Islet precursor cell (in vitro differentiated cells): Measurements from ENCODE around the gene RET.

Experiments
- DNase-seq: peaks from one replicate; pipeline ENCODE4 v3.0.0-alpha.2; 2018

Gene RET

GRCh38 chr10:43044961-43045621 lies 31.8 kb upstream of the RET start:
- DNase-seq: peak; percentile 39

- peak; percentile 42 for DNase-seq
Measured at GRCh38 chr10:43045631-43046287, 31.1 kb upstream of the RET start.

- DNase-seq: peak; percentile 49
Measured at GRCh38 chr10:43046288-43046991, 30.4 kb upstream of the RET start.

- peak; percentile 12 for DNase-seq
Measured at GRCh38 chr10:43047288-43047970, 29.4 kb upstream of the RET start.

- peak; percentile 47 for DNase-seq
Measured at GRCh38 chr10:43048301-43049051, 28.4 kb upstream of the RET start.

- peak; percentile 18 for DNase-seq
Measured at GRCh38 chr10:43049081-43049551, 27.8 kb upstream of the RET start.

DNA sequence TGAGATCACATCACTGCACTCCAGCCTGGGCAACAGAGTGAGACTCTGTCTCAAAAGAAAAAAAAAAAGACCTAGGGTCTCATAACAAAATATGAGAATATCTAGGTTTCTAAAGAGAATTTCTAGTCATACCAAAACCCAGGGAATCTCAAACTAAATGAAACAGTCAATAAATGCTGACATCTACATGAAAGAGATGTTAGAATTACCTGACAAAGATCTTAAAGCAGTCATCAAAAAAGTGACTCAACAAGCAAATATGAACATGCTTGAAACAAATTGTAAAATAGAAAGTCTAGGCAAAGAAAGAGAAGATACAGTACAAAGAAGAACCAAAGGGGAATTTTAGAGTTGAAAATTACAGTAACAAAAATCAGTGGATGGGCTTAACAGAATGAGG lies 26.9 kb upstream of the RET start:
- DNase-seq: no peak

- peak; percentile 24 for DNase-seq
Measured at GRCh38 chr10:43053825-43054224, 23.0 kb upstream of the RET start.

DNA sequence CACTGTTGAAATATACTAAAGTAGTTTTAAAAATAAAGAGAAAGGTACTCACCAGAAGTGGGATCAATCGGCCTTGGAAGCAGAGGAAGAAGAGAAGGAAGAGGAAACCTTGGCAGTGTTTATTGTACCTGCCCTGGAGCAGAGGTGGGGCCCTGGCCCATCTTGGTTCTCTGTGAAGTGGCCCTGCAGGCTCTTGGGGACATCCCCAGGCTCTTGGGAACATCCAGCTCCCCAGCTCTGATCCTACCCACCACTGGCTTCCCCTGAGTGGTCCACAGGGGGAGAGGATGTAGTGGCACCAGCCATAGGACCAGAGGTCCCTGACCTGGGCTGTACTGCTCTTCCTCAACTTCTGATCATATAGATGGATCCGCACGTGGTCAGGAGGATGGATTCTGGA lies 22.3 kb upstream of the RET start:
- peak; percentile 26 for DNase-seq

DNA sequence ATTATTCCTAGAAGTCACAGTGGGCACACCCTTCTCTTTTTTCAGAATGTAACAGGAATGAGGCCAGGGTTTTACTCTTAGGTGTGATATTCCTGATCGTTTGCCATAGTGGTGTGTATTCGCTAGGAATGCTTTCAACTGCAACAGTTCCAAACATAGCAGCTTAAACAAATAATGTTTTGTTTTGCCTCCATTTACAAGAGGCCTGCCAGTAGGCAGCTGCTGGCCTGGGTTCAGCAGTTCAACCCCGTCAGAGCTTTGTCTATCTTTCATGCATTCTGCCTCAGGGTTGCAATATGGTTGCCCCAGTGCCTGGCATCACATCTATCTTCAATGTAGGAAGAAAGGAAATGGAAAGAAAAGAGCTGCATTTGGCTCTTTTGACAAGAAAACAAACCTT lies 21.7 kb upstream of the RET start:
- peak; percentile 5 for DNase-seq

DNA sequence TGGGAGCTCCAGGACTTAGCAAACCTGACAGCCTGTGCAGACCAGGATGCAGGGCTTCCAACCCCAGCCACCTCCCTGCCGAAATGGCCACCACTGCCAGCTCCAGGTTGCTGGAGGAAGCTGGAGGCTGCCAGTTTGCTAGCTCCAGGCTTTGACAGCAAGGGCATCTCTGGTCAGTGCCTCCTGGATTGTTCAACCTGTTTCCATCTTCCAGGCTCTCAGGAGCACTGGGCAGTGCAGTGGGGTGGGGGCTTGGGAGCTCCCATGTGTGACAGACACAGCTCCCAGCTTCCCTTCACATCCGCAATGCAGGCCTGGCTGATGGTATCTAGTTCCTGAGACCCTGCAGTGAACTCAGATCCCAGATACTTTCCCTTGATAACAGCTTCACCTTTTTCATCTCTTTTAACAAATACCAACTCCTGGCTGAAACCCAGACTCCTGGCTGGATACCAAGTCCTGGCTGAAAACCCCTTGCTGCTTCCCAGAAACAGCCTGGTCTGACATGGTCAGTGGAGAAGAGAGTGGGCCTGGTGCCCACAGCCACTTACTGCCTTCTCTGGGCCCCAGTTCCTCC lies 20.8 kb upstream of the RET start:
- peak; percentile 50 for DNase-seq

- peak; percentile 34 for DNase-seq
Measured at GRCh38 chr10:43056568-43057011, 20.3 kb upstream of the RET start.

DNA sequence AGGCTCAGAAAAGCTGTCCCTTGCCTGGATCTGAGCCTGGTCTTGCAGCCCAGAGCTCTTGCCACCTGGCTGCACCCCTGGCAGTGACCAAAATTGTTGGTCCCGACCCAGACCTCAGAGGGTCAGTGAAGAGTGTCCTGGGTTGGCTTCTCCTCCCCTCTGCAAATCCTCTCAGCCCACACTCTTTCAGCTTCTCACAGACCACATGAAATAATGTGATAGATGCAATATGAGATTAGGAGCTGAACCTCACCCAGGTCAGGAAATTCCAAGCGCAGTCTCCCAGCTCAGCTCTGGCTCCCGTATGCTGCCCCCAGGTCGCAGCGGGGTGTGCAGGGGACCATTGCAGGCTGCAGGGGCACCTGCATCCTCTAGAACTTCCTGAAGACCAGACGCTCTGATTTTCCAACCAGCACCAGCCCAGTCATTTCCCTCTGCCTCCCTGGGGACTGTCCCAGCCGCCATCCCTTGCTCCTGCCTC lies 19.6 kb upstream of the RET start:
- DNase-seq: peak; percentile 30

DNA sequence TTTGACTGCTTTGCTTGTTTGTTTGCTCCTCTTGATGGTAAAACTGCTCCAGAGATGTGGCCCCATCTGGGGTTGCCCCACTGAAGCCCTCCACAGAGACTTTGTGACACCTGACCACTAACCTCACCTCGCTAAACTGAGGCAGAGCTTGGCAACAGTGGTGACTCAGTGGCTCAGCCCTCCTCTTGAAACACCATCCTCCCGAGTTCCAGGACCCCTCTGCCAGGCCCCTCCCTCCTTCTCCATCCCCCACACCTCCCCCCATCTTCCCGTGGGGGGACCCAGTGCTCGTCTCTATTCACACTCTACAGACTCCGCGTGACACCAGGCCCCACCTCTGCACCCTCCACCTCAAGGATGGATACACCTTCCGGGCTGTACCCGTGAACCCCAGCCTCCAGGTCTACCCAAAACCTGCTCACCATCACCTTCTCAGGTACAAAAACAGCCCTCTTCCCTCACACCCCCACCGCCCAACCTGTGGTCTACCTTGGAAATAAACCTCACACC lies 19.0 kb upstream of the RET start:
- DNase-seq: peak; percentile 24

DNA sequence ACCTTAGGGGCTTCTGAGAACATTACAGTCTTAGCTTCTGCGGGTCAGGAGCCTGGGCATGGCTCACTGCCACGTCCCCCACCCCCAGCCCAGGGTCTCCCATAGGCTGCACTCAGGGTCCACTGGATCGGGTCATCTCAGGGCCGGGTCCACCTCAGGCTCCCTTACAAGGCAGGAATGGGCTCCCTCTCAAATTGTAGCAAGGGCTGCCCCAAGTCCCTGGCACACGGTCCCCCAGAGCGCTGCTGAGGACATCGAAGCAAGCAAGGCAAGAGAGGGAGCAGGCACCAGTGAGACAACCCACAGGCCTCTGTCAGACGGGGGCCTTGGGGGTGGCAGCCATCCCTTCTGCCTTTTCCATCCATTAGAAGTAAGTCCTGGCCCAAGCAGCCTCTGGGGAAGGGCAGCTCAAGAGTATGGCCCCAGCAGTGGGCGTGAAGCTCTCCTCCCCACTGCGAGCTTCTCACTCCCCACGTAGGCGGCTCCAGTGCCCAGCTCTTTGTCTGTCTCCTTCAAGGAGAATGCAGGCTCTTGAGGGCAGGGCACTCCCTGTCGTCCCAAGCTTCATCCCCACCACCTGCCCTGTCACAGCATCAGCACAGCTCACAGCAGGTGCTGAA lies 18.0 kb upstream of the RET start:
- DNase-seq: no peak

DNA sequence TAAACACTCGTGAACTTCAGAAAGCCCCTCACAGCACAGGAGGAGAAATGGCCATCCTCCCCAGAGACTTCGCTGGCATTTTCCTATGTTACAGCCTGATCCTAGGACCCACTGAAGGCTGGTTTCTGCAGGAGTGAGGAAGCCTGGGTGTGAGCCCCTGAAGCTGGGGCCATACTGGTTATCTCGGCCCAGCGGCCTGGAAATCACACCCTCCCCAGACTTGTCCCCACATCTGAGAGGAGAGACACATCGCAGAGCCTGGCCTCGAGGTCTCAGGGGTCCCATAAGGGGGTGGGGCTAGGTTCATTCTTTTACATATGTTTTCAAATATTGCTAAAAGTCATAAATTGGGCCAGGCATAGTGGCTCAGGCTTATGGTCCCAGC lies 17.5 kb upstream of the RET start:
- DNase-seq: no peak

GRCh38 chr10:43059828-43060227 lies 17.0 kb upstream of the RET start:
- no peak for DNase-seq

GRCh38 chr10:43060291-43060690 lies 16.6 kb upstream of the RET start:
- no peak for DNase-seq

GRCh38 chr10:43061331-43061730 lies 15.5 kb upstream of the RET start:
- DNase-seq: no peak

GRCh38 chr10:43061760-43062159 lies 15.1 kb upstream of the RET start:
- DNase-seq: peak; percentile 70

- no peak for DNase-seq
Measured at GRCh38 chr10:43062402-43063160, 14.3 kb upstream of the RET start.
